ENCODE measurements around the gene NRAS.

DNA sequence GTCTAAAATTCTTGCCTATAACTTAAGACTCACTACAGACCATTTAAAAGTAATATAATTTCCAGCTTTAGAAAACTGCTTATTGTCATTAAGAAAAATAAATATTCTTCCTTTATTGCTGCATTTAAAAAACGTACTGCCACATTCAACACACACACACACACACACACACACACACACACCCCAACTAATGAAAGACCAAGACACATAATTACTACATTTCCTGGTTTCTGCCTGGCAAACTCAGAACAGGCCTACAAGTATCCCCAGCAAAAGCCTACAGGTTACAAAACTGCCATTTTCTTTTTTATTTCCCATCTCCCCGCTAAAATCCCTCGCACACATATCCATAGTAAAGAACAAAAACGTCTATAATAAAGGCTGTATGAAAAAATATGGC is 48.2 kb downstream of the NRAS start:
- TF ChIP-seq POLR2A (IDR thresholded peaks at IDR 0.05) (no peak), POLR2AphosphoS5 (IDR thresholded peaks at IDR 0.05) (no peak)
- TF ChIP-seq, protein P1, sequence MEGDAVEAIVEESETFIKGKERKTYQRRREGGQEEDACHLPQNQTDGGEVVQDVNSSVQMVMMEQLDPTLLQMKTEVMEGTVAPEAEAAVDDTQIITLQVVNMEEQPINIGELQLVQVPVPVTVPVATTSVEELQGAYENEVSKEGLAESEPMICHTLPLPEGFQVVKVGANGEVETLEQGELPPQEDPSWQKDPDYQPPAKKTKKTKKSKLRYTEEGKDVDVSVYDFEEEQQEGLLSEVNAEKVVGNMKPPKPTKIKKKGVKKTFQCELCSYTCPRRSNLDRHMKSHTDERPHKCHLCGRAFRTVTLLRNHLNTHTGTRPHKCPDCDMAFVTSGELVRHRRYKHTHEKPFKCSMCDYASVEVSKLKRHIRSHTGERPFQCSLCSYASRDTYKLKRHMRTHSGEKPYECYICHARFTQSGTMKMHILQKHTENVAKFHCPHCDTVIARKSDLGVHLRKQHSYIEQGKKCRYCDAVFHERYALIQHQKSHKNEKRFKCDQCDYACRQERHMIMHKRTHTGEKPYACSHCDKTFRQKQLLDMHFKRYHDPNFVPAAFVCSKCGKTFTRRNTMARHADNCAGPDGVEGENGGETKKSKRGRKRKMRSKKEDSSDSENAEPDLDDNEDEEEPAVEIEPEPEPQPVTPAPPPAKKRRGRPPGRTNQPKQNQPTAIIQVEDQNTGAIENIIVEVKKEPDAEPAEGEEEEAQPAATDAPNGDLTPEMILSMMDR (IDR thresholded peaks at IDR 0.05) = no peak
